Stimulated activated CD8-positive, alpha-beta memory T cell treated with anti-CD3 and anti-CD28 coated beads, Interleukin-4, amount 100 ng/mL, for 1 hour (primary cell): ENCODE measurements around the gene YOD1.
"Not testable (repeated sequence)": the region's sequence is repeated elsewhere in the genome, so short reads cannot be mapped to it uniquely, and the experiment has no call there.

Experiments used
- DNase-seq, 2 donors: peaks; one replicate each; pipeline ENCODE4 v3.0.0-alpha.2; 2020; ENCODE audit warnings: low read depth in 2 of 2, low spot score in 1 of 2

Gene YOD1

DNA sequence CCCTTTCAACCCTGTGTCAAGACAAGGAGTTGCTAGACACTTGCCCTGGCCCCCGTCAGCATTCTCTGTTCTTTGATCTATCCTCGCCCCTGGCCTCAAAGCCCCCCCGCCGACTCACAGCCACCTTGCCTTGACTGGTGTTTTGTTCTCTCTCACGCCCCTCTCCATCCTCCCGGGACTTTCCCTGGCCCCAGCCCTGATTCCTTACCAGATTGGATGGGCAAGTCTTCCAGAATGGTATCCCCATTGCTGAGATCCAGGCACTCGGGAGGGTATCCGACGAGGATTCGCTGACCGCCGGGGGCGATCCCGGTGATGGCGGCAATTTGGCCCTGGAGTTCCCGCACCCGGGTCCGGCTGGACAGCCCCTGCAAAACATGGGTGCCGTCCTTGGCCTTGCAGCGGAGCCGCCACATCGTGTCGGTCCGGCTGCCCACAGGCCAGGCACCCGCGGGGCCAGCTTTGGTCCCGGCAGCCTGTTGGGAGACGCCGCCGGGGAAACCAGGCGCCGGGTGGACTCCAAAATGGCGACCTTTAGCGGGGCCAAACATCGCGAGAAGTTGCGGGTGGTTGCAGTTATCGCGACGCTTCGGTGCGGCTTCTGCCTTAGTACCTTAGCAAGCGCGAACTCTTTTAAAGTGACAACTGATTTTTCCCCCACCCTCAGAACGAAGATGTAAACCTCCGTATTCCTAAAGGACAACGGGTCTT, 373 bp downstream of the YOD1 start:
- DNase-seq: peak; percentile 76 to 78

GRCh38 chr1:207049974-207050391, 1.0 kb downstream of the YOD1 start:
- peak in 1 of 2 donors; percentile 16 for DNase-seq

- no peak for DNase-seq
Observed at GRCh38 chr1:207049514-207049913, 1.5 kb downstream of the YOD1 start.

DNA sequence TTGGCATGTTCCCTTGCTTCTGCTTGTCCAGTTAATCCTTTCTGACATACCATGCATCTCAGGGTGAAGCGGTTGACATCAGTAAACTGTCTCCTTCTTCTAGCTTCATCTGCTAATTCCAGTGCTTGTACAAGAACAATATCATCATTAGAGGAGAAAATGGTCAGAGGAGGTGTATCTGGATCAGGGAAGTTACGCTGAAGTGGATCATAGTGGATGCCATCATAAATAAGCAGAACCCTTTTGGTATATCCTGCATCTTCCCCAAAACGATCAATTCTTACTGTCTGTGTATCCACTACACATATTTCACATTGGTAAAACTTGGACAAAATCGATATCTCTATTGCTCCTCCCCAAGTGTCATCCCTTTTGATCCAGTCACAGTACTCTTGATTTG, 2.0 kb downstream of the YOD1 start:
- no peak for DNase-seq

GRCh38 chr1:207048041-207048440, 3.0 kb downstream of the YOD1 start:
- DNase-seq: no peak

DNA sequence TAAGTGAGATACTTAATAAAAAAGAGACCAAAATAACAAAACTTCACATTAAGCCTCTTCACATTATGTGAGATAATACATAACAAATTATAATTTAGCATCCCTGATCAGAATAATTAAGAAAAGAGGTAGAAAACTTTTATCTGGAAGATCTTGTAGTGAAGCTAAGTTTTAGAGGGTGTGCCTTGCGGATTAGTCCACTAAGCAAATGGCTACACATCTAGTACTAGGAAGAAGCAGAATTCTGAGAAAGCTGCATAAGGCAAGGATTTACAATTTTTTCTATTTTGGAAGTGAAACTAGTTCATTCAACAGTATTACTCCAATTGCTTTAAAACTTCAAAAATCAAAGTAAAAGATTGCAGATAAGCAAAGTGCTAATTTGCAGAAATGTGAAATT, 3.5 kb downstream of the YOD1 start:
- DNase-seq: no peak

DNA sequence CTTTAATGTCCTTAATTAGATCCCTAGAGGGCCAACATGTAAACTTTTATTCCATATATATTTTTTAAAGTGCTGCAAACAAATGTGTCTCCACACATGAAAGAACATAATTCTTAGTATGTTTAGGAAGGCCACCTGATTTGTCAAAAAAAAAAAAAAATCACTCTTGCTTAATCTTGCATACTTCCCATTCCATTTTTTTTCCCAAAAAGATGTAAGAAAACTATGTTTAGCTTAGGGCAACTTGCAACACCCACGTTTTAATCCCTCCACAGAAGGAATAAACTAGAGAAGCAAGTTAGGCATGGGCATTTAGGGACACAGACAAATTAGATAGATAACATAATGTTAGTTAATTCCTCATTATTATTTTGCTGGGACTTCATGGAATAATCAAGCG, 5.6 kb downstream of the YOD1 start:
- no peak for DNase-seq

GRCh38 chr1:207041397-207041796, 9.6 kb downstream of the YOD1 start:
- DNase-seq: not testable (repeated sequence)

DNA sequence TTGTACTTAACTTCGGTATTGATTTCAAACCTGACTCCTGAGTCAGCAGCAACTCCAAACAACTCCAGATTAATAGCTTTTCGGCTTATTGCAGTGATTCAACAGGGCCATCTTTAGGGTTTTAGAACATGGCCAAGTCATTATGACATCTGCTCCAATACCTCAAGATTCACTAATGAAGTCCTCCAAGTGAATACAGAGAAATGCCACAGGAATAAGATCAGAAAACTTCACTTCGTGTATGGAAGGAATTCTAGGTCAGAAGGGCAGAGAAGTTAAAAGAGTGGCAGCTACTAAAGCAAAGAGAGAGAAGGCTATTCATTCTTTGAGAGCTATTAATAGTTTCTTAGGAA, 10.9 kb downstream of the YOD1 start:
- DNase-seq: no peak

DNA sequence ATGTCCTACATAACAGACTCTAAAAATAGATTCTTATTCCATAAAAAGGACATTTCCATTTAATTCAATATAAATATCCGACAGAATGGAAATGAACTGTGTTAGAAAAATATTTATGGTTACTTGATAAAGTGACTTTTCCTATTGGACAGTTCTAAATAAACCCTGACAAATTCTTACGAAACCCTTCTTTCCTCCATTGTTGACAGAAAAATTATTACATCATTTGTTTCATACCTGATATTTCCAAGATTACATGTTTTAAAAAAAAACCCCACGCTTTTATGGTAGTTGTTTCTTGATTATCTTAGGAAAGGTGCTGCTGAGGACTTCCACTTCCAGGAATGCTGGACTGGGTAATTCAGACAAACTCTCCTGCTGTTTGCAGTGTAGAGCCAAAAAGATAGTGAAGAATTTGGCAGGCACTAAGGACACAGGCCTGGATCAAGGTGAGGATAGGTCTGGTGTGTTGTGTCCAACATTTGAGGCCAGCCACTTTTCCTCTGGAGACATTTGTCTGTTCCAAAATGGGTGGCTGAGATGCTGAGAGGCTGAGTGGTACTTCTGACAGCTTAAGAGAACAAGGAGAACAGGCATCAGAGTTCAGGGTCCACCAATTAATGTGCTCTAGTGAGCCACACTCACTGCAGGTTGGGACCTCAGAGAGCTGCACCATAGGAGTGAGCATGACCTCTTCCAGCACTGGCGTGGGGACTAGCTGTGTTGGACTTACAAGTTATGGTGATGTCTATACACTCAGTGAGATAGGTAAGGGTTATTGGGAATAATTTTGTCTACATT, 11.4 kb downstream of the YOD1 start:
- DNase-seq: no peak

GRCh38 chr1:207036865-207037264, 14.1 kb downstream of the YOD1 start:
- no peak for DNase-seq

DNA sequence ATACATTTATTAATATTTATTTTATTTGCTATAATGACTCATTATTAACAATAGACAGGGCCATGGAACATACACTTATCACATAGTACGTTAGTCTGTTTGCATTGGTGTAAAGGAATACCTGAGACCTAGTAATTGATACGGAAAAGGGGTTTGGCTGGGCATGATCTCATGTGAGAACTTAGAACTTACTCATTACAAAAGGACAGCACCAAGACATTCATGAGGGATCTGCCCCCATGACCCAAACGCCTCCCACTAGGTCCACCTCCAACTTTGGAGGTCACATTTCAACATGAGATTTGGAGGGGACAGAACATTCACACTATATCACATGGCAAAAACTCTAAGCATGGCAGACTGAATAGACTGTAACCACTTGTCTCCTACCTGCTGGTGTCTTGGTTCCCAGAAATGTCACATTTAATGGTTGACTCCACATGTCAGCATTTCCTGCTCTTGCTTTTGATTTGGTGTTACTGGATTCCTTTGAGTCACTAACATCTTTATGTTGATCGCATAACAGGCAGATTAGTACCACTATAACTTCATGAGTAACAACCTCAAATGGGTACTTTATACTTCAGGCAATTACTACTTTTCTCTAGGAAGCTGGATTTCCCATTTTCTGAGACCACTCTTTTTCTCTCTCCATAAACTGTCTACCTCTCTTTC, 15.0 kb downstream of the YOD1 start:
- DNase-seq: no peak

DNA sequence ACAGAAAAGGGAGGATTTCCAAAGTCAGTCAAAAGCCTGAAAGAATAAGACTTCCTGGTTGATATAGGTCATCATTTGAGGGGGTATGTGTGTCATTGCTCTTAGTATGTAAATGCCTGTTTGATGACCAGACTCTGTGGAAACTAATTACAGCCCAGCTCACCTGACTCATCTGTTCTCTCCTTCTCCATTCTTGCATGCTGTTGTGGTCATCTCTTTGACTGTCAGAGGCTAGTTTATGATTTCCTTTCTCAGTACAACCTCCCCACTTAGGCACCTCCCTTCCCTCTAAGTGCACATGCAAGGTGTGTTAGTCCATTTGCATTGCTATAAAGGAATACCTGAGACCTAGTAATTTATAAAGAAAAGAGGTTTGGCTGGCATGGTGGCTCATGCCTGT, 16.0 kb downstream of the YOD1 start:
- DNase-seq: no peak

DNA sequence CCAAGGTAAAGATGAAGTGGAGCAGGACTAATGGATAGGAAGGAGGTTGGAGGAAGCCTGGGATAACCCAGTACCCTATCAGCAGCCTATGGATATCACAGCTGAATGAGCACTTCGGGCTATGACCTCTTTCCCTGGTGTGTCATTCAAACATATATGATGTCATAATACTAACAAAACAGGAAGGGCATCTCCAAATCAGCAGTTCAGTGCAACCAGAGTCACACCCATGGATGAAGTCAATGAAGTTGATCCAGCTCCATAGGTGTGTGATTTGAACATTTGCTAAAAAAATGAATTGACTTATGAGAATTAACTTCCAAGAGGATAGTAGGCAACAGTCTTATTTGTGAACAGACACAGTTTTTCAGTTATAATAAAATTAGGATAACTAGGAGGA, 16.8 kb downstream of the YOD1 start:
- no peak for DNase-seq

DNA sequence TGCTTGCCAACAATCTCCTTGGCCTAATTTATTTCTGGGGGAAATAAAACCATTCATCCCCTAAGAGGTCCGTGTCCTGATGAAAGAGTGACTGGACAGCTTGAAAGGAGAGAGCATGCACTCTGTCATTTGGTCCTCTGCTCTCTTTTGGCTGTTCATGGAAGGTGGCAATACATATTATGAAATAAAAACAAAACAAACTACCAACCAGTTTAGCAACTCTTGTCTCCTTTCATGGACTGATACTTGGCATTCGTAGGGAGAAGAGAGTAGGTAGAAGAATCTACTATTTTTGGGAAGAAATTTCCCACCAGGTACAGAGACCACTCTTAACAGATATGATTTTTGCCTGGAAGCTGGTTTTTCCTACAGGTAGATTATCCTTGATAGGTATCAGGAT, 17.7 kb downstream of the YOD1 start:
- DNase-seq: no peak

GRCh38 chr1:207032528-207033017, 18.4 kb downstream of the YOD1 start, which contains the start of gene C1orf116:
TSS of gene C1orf116 (minus strand) at chr1:207032756. CDS start at chr1:207027598, 5,158 bp downstream.
- no peak for DNase-seq

DNA sequence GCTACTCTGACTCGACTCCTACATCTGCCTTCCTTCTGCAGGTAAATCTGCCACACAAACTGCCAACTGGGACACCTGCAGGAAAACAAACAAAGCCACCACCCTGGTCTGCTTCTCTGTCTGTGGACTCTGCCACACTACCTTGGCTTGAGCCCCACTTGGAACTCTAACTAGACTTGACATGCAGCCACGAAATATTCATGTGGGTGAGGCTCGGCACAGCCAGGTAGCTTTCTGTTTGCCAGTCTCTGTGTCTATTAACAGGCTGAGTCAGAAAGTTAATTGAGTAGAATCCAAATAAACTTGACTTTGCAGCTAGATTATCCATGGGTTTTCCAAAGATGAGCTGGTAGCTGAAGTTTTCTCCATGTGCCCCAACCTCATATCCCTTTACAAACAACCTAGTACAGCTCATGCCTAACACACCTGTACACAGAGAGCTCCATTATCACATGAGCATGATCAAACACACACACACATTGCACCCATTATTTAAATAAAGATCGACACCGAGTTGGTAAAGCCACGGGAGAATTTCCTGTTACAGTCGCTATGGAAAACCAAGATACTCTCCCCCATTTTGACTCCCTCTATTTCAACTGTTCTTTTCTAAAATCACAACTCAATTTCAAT, 19.3 kb downstream of the YOD1 start:
- DNase-seq: no peak

DNA sequence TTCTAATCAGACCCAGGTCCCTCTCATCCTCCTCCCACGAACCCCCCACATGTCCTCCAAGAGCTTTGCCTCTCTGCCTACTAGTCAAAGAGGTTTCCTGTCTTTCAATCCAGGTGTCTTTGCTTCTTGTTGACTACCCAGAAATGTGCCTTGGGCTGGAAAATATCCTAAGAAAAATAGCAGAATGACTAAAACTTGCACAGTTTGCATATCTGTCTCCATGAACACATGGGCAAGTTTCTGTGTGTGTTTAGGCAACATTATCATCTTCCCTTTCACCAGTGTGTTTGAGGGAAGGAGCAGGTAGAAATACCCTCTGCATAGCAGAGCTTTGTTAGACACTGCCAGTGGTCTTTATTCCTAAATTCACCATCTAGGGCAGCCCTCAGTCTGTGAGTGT, 20.0 kb downstream of the YOD1 start:
- no peak for DNase-seq

DNA sequence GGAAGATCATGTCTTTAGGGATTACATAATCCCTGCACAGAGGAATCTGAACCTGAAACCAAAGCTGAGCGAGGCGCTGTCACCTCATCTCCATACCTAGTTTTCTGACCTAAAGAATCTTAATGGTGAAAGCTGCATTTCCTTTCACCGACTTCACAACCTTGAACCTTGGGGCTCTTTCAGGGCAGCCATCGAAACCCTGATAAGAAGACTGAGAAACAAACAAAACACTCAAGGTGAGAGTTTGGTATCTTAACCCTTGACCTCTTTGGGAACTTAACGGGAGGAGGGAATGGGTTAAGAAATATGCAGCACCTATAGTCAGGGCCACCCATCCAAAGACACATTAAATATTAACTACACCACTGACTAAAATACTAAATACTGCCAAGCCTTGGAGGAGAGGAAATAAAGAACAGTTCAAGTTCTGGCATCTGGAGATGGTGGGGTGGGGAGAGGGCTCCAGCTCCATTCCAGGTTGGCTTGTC, 20.4 kb downstream of the YOD1 start:
- no peak for DNase-seq

GRCh38 chr1:207029701-207030521, 21.1 kb downstream of the YOD1 start:
- no peak for DNase-seq
